H1 (cell line): ENCODE data around the gene PIP4K2C.

Experiments used
- ATF2 ChIP-seq: IDR thresholded peaks from 2 replicates; pipeline ENCODE4 v1.6.1; 2012; ENCODE audit warnings: low read length, inconsistent platforms
- CBX5 ChIP-seq: fragments of 300-800, 300-1000 bp; sonication (generic); IDR thresholded peaks from 2 replicates; pipeline ENCODE4 v1.7.1; 2016; ENCODE audit warnings: antibody characterized with exemption, low read length, low read depth
- CTCF ChIP-seq, 3 experiments: IDR thresholded peaks; 1 replicate in 2 of 3; 2 replicates in 1 of 3; pipeline versions ENCODE4 v1.5.1 to v1.6.1; 2011; ENCODE audit warnings: low read length in 3 of 3, mild to moderate bottlenecking in 3 of 3, inconsistent platforms in 2 of 3, low read depth in 1 of 3, moderate library complexity in 1 of 3; ENCODE audit not compliant: insufficient read depth in 1 of 3; ENCODE audit errors: control extremely low read depth in 1 of 3
- KDM5A ChIP-seq: fragments of 200-600 bp; IDR thresholded peaks from 2 replicates; pipeline ENCODE4 v1.7.1; 2012; ENCODE audit warnings: mild to moderate bottlenecking, low read length, inconsistent platforms, mixed read lengths
- MAX ChIP-seq: IDR thresholded peaks from 2 replicates; pipeline ENCODE4 v1.6.1; 2012; ENCODE audit warnings: inconsistent platforms
- POLR2A ChIP-seq, 2 experiments: IDR thresholded peaks; 1 replicate in 1 of 2; 2 replicates in 1 of 2; pipeline ENCODE4 v1.6.1; 2011; ENCODE audit warnings: low read depth in 2 of 2, low read length in 2 of 2, mild to moderate bottlenecking in 2 of 2; ENCODE audit errors: control extremely low read depth in 1 of 2
- POLR2AphosphoS5 ChIP-seq: IDR thresholded peaks from 2 replicates; pipeline ENCODE4 v1.6.1; 2011; ENCODE audit warnings: low read depth, low read length
- RAD21 ChIP-seq, 2 experiments: IDR thresholded peaks in 1 of 2; conservative IDR thresholded peaks in 1 of 2; 2 replicates each; pipeline ENCODE4 v1.6.1; 2011; ENCODE audit warnings: low read depth in 2 of 2, low read length in 2 of 2, improper control_type of control experiment in 1 of 2, inconsistent platforms in 1 of 2, mild to moderate bottlenecking in 1 of 2, moderate library complexity in 1 of 2
- RFX5 ChIP-seq: IDR thresholded peaks from 2 replicates; pipeline ENCODE4 v1.6.1; 2011; ENCODE audit warnings: low read depth, low read length, improper control_type of control experiment, borderline replicate concordance
- SIRT6 ChIP-seq: IDR thresholded peaks from one replicate; pipeline ENCODE4 v1.7.1; 2012; ENCODE audit warnings: low read length, inconsistent platforms
- SP1 ChIP-seq: IDR thresholded peaks from 2 replicates; pipeline ENCODE4 v1.6.1; 2011; ENCODE audit warnings: low read depth, low read length

GRCh38 chr12:57590864-57591781 is at the start of gene PIP4K2C:
- TF ChIP-seq CBX5, result no peak
- TF ChIP-seq CTCF (IDR thresholded peaks at IDR 0.05; ENCODE audit: control extremely low read depth in 1 of 3, insufficient read depth in 1 of 3, low read depth in 1 of 3, low read length in 3 of 3), result no peak; a peak in 1 of 4 replicates
- no peak for TF ChIP-seq RFX5
- peak; percentile 42 to 67 for TF ChIP-seq POLR2A (IDR thresholded peaks at IDR 0.05; ENCODE audit: control extremely low read depth in 1 of 2, low read depth in 2 of 2, low read length in 2 of 2)
- no peak for TF ChIP-seq SIRT6
- TF ChIP-seq ATF2, result no peak
- TF ChIP-seq POLR2AphosphoS5, result peak; percentile 58
- TF ChIP-seq RAD21 (IDR thresholded peaks at IDR 0.05 in 1 of 2, conservative IDR thresholded peaks at IDR 0.05 in 1 of 2; ENCODE audit: low read depth in 2 of 2, low read length in 2 of 2), result no peak; a peak in 1 of 4 replicates
- TF ChIP-seq KDM5A, result 0 out of 2 replicates have a peak, but pooled peaks have one; percentile 19
- TF ChIP-seq SP1, result peak; percentile 21; the same call in 1 of the 2 replicates
- peak; percentile 82 for TF ChIP-seq MAX
